AG09309 (cell line): ENCODE results near the gene TCFL5.

ENCODE experiments used
- DNase-seq: peaks from one replicate; pipeline ENCODE4 v3.0.0-alpha.2; 2010; ENCODE audit warnings: low read depth
- H3K4me3 ChIP-seq: 2 replicates; pipeline ENCODE4 v1.5.1; 2011; ENCODE audit warnings: mild to moderate bottlenecking, low read depth, low read length, moderate library complexity; ENCODE audit not compliant: control insufficient read depth
- CTCF ChIP-seq: IDR thresholded peaks from 2 replicates; pipeline ENCODE4 v1.5.1; 2011; ENCODE audit warnings: mild to moderate bottlenecking, low read depth, low read length, inconsistent platforms; ENCODE audit not compliant: insufficient read depth, control insufficient read depth; ENCODE audit errors: missing control alignments

Gene TCFL5

GRCh38 chr20:62811720-62812119, 49.9 kb downstream of the TCFL5 start:
- DNase-seq, result no peak
- H3K4me3 ChIP-seq, result no peak overlapping the region
- TF ChIP-seq CTCF, result no peak

GRCh38 chr20:62811320-62811719, 50.3 kb downstream of the TCFL5 start:
- TF ChIP-seq CTCF, result no peak

GRCh38 chr20:62809530-62810428, 51.8 kb downstream of the TCFL5 start:
- no peak overlapping the region for H3K4me3 ChIP-seq
- no peak for TF ChIP-seq CTCF
- no peak for DNase-seq

More at GRCh38 chr20:62811320-62811719, 50.3 kb downstream of the TCFL5 start:
- DNase-seq, result no peak
- no peak overlapping the region for H3K4me3 ChIP-seq

- DNase-seq, result no peak
- TF ChIP-seq CTCF, result peak; percentile 95
- no peak overlapping the region for H3K4me3 ChIP-seq
Observed at GRCh38 chr20:62808211-62808865, 53.3 kb downstream of the TCFL5 start.

- H3K4me3 ChIP-seq, result no peak overlapping the region
- DNase-seq, result no peak
- TF ChIP-seq CTCF, result no peak
Observed at GRCh38 chr20:62807444-62808210, 54.0 kb downstream of the TCFL5 start.

- TF ChIP-seq CTCF, result no peak
- peak overlapping the region; percentile 91 for H3K4me3 ChIP-seq
- no peak for DNase-seq
Observed at GRCh38 chr20:62806383-62807050, 55.1 kb downstream of the TCFL5 start.
